ENCODE measurements around the gene RNU1-4.

GRCh38 chr1:16717336-16718098, 22.8 kb upstream of the RNU1-4 start:
- no peak for TF ChIP-seq POLR2A (IDR thresholded peaks at IDR 0.05)
- TF ChIP-seq CTCF (IDR thresholded peaks at IDR 0.05): no peak

All from uterus (tissue), 2 donors.